Measurements from ENCODE around the gene ACADL. TPM values are rescaled to one million over a fixed set of nuclear protein-coding genes. Genes with fewer than 3 reads are reported as not detected.
A peak's percentile ranks its signal among the peaks of the same experiment; 100 is the strongest.

ACADL gene
- polyA plus RNA-seq, 1 experiment = not detected

DNA sequence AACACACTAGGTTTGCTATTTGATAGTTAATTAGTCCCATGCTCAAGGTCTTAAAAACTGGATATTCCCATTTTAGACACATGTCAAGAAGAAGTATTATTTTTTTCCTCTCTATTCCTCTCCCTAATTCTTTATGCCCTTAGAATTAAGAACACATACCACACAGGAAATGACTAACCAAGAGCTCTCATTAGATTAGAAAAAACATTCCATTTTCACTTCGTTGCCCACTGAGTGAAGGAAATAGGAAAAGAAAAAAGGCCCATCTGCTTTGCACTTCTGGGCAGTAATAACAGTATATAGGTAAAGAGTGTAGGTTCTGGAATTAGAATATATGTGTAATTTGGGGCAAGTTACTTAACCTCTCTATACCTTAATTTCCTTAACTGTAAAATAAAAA is 26.9 kb downstream of the ACADL start:
- peaks cover 3% of the 10 kb centered on the region; the same call in 1 of the 2 replicates for H3K27me3 ChIP-seq (ENCODE audit: control insufficient read depth, insufficient read depth, low read length)
- ChIA-PET CTCF (interaction anchor here (0.7 to 2.5 kb wide), 12 partner anchors 9 to 503 kb away, joined by 3 to 29 read pairs (median 4); no protein-coding TSS in a partner anchor), POLR2A (no interaction called here)
- no peak overlapping the region for H3K4me3 ChIP-seq (ENCODE audit: low read depth, low read length)
- DNase-seq (ENCODE audit: low read depth) = no peak
- TF ChIP-seq, protein P1, sequence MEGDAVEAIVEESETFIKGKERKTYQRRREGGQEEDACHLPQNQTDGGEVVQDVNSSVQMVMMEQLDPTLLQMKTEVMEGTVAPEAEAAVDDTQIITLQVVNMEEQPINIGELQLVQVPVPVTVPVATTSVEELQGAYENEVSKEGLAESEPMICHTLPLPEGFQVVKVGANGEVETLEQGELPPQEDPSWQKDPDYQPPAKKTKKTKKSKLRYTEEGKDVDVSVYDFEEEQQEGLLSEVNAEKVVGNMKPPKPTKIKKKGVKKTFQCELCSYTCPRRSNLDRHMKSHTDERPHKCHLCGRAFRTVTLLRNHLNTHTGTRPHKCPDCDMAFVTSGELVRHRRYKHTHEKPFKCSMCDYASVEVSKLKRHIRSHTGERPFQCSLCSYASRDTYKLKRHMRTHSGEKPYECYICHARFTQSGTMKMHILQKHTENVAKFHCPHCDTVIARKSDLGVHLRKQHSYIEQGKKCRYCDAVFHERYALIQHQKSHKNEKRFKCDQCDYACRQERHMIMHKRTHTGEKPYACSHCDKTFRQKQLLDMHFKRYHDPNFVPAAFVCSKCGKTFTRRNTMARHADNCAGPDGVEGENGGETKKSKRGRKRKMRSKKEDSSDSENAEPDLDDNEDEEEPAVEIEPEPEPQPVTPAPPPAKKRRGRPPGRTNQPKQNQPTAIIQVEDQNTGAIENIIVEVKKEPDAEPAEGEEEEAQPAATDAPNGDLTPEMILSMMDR (IDR thresholded peaks at IDR 0.05; ENCODE audit: insufficient read depth, low read depth, low read length) = no peak
- H3K36me3 ChIP-seq (ENCODE audit: control insufficient read depth, insufficient read depth, low read length) = no peaks in the 10 kb centered on the region

DNA sequence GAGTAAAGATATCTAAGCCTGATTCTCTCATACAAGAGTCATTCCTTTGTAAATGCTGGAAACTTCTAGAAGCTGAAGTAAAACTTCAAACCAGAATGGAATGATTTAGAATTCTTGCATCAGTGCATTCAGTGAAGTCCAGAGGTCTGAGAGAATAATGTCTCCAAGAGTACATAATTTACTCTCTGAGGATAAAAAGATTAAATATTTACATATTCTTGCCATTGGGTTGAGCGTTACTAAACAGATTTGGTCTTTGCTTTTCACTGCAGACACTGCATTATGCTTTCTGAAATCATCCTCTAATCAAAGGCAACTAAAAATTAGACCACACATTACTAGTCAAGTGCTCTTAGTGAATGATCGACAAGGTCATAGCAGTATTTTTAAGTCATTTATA is 27.5 kb downstream of the ACADL start:
- TF ChIP-seq, protein P1 (IDR thresholded peaks at IDR 0.05; ENCODE audit: insufficient read depth, low read depth, low read length) = no peak
- DNase-seq (ENCODE audit: low read depth) = no peak
- Histone ChIP-seq H3K36me3 (ENCODE audit: control insufficient read depth, insufficient read depth, low read length) (no peaks in the 10 kb centered on the region), H3K27me3 (ENCODE audit: control insufficient read depth, insufficient read depth, low read length) (peaks cover 3% of the 10 kb centered on the region; the same call in 1 of the 2 replicates), H3K4me3 (ENCODE audit: low read depth, low read length) (no peak overlapping the region)
- ChIA-PET POLR2A (no interaction called here), CTCF (interaction anchor here (1.6 to 2.5 kb wide), 5 partner anchors 8 to 225 kb away, joined by 6 to 29 read pairs (median 9); no protein-coding TSS in a partner anchor)

DNA sequence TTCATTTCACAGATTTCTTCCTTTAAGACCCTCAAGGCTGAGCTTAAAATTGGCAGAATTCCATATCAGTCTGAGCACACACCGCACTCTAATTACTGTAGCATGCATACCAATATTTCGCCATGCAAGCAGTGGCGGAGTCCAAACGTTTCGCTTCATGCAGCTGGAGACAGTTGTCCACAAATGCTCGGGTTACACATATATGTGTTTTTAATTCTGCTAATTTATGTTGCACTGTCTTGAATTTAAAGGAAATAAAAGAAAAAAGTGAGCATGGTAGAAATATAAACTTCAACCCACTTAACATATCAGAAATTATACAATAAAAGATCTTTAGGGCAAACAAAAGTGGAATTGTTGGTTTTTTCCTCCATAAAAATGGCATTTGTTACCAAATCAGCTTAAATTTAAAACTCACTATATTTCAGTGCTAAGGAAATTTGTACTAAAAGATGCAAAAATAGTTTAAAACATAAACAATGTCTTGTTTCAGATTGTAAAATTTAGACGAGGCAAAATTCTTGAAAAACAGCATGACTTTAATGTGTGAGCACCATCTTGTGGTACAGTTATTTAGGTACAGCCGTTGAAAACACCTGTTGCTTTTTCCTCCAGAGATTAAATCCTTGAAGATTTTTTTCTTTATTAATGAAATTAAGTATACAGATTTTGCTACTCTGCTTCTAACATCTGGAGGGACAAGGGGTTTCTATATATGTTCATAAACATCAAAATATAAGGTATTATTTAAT is 30.0 kb downstream of the ACADL start:
- no peaks in the 10 kb centered on the region for H3K36me3 ChIP-seq (ENCODE audit: control insufficient read depth, insufficient read depth, low read length)
- POLR2A ChIA-PET = no interaction called here
- TF ChIP-seq, protein P1 (IDR thresholded peaks at IDR 0.05; ENCODE audit: insufficient read depth, low read depth, low read length) = peak; percentile 54
- H3K4me3 ChIP-seq (ENCODE audit: low read depth, low read length) = 0 out of 2 replicates have a peak overlapping the region, but pooled peaks have one; percentile 2
- H3K27me3 ChIP-seq (ENCODE audit: control insufficient read depth, insufficient read depth, low read length) = no peaks in the 10 kb centered on the region
- CTCF ChIA-PET = interaction anchor here (0.7 to 3.0 kb wide), 17 partner anchors 10 to 617 kb away, joined by 3 to 32 read pairs (median 4); no protein-coding TSS in a partner anchor
- no peak for DNase-seq (ENCODE audit: low read depth)

DNA sequence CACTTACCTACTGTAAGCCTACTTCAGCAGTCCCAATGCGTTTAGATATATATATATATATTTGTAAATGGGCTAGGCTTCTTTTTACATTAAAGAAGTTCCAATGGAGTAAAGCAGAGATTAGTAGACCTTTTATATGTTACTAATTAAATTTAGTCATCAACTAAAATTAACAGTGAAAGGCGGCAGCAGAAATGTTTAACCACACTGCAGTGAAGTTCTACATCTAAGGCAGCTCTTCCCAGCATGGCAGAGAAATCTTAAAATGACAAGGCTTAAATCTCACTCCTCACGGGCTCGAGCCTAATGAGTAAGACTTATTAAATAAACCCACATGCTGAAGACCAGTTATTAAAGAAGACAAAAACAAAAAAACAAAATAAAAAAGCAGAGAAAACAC is 34.9 kb downstream of the ACADL start:
- no peaks in the 10 kb centered on the region for H3K36me3 ChIP-seq (ENCODE audit: control insufficient read depth, insufficient read depth, low read length)
- CTCF ChIA-PET = interaction anchor here (1.6 to 2.6 kb wide), 2 partner anchors 8 to 14 kb away, joined by 4 to 9 read pairs; no protein-coding TSS in a partner anchor
- no peak overlapping the region for H3K4me3 ChIP-seq (ENCODE audit: low read depth, low read length)
- POLR2A ChIA-PET = no interaction called here
- TF ChIP-seq, protein P1 (IDR thresholded peaks at IDR 0.05; ENCODE audit: insufficient read depth, low read depth, low read length) = no peak
- no peak for DNase-seq (ENCODE audit: low read depth)
- no peaks in the 10 kb centered on the region for H3K27me3 ChIP-seq (ENCODE audit: control insufficient read depth, insufficient read depth, low read length)

DNA sequence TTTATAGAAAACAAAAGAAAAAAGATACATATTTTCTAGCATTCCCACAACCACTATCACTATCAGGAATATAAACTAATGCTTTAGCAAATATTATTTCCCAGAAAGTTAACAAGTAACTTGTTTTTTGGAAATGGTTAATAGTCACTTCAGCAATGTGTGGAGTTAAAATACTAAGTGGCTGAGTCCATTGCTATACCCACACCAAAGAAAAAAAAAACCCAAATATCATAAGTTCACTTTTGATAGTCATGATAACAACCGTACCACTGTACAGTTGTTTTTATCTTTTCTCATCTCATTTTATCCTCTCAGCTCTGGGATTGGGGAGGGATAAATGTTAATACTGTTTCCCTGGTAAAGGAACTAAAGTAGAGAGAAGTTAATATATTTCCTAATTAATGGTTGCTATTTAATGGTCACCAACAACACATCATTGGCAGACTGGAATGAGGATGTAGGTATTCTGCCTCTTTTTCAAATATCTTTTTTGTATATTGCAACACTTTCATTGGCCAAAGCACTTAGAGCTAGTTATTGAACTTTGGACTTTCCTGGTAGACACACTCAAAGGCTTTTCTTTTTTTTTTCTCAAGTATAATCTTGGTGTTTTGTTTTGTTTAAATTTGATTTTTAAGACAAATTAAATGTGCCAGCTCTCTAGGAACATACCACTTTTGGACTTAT is 35.7 kb downstream of the ACADL start:
- CTCF ChIA-PET = interaction anchor here (1.6 to 2.6 kb wide), 2 partner anchors 9 to 13 kb away, joined by 4 to 9 read pairs; no protein-coding TSS in a partner anchor
- Histone ChIP-seq H3K27me3 (ENCODE audit: control insufficient read depth, insufficient read depth, low read length) (no peaks in the 10 kb centered on the region), H3K36me3 (ENCODE audit: control insufficient read depth, insufficient read depth, low read length) (no peaks in the 10 kb centered on the region), H3K4me3 (ENCODE audit: low read depth, low read length) (no peak overlapping the region)
- TF ChIP-seq, protein P1 (IDR thresholded peaks at IDR 0.05; ENCODE audit: insufficient read depth, low read depth, low read length) = no peak
- DNase-seq (ENCODE audit: low read depth) = no peak
- POLR2A ChIA-PET = no interaction called here

Measured in BJ (cell line).